HG03558 (cell line): Measurements from ENCODE around the gene PNCK.
"Not testable (repeated sequence)": the region's sequence is repeated elsewhere in the genome, so short reads cannot be mapped to it uniquely, and the experiment has no call there.

ENCODE experiments used
- ATAC-seq: cut with Tn5 transposase; IDR thresholded peaks from one replicate; pipeline ENCODE4 v1.9.1; 2021; ENCODE audit warnings: moderate number of reproducible peaks; ENCODE audit not compliant: unreplicated experiment; ENCODE audit errors: extremely low read depth

The PNCK gene

DNA sequence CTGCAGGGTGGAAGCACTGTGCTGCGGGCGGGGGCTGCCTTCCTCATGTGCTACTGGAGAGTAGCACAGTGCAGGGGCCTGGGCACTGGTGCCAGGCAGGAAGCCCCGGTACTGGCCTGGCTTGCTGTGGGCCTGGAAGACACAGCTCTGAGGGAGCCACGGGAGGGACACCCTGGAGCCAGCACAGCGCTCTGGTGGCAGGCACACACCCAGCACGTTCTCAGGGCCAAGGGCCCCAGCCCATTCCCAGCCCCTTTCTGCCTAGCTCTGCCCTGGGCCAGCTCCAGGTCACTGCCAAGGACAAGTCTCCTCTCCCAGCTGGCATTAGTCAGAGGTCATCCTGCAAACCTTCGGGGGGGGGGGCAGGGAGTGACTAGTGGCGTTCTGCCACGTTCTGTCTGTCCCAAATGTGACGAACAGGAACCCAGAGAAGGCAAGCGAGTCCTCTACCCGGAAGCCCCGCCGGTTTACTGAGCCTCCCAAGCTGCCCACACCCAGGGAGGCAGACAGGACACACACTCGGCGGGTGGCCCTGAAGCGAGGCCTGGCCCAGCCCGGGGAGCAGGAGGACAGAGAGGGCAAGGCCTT, 26.3 kb upstream of the PNCK start:
- ATAC-seq, result not testable (repeated sequence)

DNA sequence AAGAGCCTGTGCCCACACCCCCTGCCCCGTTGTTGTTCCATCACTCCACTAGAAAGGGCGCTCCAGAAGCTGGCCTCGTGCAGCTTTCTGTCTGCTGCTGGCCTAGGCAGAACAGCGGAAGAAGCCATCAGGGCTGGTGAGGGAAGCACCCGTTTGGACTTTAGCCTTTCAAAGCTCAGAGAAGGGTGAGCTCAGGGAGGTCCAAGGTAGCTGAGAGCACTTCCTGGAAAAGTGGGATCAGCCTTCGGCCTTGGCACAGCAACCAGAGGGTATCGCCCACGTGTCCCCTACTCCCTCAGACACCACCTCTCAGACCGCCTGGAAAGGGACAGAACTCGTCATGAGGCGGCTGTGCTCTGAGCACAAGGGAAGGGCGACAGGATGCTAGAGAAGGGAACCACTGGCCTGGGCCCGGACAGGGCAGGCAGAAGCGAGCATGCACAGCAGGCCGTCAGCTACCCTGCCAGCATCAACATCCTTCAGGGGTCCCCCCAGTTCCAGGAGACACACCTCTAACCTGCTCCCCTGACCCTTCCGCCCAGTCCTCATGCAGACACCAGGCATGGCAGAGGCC, 25.7 kb upstream of the PNCK start:
- not testable (repeated sequence) for ATAC-seq

DNA sequence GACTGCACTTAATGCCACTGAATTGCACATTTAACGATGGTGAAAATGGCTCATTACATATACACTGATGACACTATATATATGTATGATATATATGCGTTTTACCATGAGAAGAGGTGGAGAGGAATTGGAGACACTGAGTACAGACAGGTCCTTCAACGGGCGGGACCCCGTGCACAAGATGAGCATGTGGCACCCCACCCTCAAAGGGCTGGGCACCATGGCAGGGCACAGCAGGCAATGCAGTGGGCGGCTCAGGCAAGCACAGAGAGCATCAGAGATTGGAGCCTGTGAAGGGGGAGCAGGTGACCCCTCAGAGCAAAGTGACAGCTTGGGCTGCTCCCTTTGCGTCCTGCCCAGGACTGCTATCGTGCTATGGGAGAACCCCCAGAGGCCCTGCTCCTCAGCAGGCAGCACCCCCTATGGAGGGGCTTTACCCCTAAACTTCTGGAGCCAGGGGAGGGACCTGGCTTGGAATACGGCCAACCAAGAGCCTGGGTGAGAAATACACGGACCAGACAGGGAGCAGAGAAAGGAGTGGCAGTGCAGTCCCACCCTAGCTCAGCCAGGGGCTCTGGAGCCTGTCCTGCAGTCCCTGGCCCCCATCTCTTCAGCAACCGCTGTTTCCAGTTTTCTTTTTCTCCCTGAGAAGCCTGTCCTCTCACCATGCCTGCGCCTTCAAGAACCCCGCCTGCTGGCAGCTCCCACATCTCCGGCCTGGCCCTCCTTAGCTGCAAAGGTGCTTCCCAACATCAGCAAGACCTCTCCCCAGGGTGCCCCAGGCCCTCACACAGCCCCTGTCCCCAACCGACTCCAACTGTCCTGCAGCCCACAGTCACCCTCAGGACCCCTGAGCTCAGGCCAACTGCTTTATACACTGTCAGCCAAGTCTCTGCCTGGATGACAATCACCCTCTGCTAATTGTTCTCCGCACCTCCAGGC, 24.6 kb upstream of the PNCK start:
- no peak for ATAC-seq

DNA sequence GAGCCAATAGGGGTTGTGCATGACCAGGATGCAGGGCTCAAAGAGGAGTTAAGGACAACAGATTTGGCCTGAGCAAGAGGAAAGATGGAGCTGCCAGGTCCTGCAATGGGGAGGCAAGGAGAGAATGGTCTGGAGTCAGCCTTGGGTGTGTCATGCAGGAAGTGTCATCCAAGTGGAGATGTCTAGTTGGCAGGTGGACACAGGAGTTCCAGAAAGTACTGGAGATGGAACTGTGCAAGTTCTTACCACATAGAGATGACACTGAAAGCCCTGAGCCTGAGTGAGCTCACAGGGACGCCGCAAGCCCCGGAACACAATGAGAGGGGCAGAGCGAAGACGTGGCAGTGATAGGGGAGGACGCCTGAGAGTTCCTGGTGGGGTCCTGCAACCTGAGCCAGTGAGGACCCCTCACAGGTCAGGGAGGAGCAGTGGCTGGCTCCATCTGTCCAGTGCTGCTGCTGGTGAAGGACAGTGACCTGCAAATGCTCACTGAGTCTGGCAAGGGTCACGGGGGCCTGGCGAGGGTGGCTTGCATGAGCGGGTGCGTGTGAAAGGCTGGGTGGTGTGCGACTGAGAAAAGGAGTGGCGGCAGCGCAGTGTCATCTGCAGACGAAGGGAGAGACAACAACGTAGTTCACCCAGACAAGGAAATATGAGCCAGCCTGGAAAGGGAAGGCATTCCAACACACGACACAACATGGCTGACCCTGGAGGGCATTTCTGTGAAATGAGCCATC, 23.5 kb upstream of the PNCK start:
- ATAC-seq, result not testable (repeated sequence)

DNA sequence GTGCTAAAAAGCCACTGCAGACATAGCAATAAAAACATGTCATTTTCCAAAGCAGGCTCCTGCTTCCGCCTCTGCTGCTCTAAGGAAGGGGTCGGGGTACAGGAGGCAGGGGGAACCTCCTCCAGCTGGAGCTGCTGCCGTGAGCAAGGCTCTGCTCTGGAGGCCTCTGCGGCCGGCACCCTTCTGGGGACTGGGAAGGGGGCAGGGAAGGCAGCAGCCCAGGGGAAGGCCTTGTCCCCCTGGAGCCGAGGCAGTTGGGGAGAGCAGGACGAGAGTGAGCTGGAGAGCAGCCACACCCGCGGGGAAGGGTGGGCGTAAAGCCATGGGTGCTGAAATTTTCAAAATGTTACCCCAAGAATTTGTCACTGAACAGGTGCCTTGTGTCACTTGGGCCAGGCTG, 22.9 kb upstream of the PNCK start:
- not testable (repeated sequence) for ATAC-seq

DNA sequence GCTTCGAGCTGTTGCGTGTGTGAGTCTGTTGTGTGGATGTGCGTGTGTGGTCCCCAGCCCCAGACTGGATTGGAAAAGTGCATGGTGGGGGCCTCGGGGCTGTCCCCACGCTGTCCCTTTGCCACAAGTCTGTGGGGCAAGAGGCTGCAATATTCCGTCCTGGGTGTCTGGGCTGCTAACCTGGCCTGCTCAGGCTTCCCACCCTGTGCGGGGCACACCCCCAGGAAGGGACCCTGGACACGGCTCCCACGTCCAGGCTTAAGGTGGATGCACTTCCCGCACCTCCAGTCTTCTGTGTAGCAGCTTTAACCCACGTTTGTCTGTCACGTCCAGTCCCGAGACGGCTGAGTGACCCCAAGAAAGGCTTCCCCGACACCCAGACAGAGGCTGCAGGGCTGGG, 22.5 kb upstream of the PNCK start:
- ATAC-seq, result no peak

DNA sequence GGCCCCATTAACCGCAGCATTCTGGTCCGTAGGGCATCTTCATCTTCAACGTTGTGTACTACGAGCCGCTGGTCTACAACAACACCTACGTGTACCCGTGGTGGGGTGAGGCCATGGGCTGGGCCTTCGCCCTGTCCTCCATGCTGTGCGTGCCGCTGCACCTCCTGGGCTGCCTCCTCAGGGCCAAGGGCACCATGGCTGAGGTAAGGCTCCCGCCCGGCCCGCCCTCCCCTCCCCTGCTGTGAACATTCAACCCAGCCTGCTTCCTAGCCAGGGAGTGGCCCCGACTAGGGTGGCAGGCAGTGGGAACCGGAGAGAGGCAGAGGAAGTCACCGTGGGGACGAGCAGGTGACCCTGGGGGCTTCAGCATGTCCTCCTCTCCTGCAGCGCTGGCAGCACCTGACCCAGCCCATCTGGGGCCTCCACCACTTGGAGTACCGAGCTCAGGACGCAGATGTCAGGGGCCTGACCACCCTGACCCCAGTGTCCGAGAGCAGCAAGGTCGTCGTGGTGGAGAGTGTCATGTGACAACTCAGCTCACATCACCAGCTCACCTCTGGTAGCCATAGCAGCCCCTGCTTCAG, 21.2 kb upstream of the PNCK start:
- no peak for ATAC-seq

DNA sequence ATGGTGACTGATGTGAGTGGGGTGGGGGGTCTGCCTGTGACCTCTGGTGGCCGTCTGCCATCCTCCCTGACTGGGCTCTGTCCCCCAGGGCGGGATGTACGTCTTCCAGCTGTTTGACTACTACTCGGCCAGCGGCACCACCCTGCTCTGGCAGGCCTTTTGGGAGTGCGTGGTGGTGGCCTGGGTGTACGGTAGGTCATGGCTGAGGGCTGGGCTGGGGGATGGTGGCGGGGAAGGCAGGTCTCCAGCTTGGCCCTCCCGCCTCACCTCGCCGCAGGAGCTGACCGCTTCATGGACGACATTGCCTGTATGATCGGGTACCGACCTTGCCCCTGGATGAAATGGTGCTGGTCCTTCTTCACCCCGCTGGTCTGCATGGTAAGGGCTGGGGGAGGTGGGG, 20.6 kb upstream of the PNCK start:
- not testable (repeated sequence) for ATAC-seq

DNA sequence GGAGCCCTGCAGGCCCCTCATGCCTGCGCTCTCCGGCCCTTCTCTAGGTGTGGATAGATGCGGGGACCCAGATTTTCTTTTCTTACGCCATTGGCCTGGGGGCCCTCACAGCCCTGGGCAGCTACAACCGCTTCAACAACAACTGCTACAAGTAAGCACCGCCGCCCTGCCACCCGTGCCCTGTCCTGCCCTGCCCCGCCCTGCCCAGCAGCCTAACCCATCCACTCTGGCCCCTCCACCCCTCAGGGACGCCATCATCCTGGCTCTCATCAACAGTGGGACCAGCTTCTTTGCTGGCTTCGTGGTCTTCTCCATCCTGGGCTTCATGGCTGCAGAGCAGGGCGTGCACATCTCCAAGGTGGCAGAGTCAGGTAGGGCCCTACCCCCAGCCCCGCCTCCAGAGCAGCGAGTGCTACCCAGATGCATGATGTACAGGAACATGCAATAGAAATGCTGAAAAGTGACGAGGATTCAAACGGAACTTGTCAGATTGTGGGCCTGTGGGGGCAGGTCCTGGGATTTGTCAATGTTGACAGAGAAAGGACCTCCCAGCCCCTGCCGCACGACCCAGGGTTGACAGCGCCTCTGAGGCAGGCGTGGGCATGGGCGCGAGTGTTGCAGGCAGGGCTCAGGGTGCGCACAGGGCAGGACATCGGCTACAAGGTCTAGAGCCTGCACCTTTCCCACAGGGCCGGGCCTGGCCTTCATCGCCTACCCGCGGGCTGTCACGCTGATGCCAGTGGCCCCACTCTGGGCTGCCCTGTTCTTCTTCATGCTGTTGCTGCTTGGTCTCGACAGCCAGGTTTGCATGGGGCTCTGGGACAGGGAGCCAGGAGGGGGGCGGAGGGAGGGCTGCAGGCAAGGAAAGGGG, 19.8 kb upstream of the PNCK start:
- ATAC-seq, result no peak

DNA sequence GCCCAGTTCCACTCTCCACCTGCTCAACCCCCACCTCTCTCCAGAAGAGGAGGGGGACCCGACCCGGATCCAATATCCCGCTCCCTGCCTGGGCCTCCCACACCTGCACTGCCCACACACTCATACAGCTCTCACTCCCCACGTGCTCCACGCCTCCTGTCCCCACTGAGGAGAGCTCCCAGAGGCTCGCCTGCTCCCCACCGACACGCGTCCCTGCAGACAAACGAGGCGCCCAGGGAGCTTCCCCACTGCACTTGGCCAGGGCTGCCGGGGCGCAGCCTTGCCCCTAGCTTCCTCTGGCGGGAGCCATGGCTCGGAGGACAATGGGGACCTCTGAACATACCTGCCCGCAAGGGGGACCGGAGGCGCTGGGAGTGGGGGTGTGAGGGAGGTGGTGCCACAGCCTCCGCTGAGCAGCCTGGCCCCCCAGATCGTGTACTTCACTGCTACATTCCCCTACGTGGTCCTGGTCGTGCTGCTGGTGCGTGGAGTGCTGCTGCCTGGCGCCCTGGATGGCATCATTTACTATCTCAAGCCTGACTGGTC, 19.1 kb upstream of the PNCK start:
- no peak for ATAC-seq

DNA sequence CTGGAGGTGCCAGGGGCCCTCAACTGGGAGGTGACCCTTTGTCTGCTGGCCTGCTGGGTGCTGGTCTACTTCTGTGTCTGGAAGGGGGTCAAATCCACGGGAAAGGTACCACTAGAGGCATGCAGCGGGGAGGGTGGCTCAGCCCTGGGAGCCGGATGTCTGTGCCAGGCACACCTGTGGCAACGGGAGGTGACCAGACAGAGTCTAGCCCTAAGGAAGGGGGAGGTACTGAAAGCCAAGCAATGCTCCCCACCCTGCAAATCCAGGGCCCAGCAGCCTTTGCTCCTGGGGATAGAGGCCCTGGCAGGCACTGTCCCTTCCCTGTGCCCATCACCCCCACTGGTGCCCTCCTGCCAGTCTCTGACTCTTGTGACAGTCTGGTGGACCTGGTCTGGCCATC, 18.4 kb upstream of the PNCK start:
- ATAC-seq, result no peak

DNA sequence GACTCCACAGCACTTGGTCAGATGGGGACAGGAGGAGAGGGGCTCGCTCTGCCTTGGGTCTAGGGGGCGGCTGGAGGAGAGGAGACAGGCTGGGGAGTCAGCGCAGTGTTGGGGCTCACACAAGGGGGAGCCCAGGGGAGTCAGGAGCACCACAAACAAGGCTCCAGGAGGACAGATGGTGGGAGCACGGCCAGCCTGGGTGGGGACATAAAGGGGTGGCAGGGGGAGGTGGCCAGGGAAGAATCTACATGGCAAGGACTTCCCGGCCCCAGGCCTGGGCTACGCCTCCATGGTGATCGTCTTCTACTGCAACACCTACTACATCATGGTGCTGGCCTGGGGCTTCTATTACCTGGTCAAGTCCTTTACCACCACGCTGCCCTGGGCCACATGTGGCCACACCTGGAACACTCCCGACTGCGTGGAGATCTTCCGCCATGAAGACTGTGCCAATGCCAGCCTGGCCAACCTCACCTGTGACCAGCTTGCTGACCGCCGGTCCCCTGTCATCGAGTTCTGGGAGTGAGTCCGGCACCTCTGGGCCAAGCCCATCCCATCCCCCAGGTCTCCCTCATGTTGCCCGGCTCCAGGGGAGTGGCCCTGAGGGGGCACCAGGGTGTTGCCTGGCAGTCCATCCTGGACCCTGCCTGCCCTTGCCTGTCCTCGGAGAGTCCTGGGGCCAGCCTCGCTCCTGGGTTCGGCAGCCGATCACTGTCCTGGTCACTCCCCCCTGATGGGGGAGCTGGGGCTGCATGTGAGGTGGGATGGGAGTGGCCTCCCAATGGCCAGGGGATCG, 17.6 kb upstream of the PNCK start:
- not testable (repeated sequence) for ATAC-seq

DNA sequence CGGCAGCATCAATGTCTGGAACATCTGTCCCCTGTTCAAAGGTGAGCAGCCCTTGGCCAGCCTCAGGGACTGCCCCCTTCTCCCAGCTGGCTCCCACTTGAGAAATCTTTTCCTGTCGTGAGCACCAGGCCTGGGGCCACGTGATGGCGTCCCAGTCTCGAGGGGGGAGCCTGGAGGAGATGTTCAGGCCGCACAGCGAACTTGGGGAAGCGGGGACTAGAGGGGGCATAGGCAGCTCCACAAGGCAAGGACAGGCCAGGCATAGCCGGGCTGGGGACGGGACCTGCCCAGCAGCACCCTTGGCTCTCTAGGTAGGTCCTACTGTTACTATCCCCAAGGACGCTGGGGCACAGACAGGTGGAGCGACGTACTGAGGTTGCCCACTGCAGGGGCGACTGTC, 16.9 kb upstream of the PNCK start:
- ATAC-seq, result no peak

DNA sequence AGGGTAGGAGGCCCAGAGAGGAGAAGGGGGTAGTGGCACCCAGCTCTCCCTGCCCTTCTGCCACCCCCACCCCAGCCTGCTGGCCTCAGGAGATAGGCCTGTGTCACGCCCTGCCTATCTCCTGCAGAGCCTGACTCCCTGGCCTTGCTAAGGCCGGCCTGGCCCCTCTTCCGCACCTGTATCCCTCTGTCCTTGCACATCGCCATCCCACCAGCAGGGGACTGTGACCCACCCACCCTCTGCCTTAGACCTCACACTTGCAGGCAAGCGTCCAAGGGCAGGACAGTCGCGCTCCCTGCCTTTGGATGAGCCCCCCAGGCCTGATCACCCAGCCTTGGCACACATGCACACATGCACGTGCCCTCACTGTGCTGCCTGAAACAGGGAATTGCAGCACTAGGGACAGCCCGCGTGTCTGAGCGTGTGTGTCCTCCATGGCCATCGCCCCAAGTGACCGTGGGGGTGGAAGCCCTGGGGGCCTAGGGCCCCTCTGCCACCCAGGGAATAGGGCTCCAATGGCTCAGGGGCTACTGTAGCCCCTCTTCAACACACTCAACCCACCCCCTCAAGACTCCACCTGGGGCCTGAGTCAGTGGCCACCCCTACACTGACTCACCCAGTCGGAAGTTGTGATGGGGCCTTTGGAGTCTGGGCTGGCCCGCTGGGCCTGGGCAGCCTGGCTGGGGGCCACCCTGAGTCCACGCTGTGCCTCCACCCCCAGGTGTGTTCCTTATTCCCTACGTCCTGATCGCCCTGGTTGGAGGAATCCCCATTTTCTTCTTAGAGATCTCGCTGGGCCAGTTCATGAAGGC, 16.2 kb upstream of the PNCK start:
- ATAC-seq, result no peak

DNA sequence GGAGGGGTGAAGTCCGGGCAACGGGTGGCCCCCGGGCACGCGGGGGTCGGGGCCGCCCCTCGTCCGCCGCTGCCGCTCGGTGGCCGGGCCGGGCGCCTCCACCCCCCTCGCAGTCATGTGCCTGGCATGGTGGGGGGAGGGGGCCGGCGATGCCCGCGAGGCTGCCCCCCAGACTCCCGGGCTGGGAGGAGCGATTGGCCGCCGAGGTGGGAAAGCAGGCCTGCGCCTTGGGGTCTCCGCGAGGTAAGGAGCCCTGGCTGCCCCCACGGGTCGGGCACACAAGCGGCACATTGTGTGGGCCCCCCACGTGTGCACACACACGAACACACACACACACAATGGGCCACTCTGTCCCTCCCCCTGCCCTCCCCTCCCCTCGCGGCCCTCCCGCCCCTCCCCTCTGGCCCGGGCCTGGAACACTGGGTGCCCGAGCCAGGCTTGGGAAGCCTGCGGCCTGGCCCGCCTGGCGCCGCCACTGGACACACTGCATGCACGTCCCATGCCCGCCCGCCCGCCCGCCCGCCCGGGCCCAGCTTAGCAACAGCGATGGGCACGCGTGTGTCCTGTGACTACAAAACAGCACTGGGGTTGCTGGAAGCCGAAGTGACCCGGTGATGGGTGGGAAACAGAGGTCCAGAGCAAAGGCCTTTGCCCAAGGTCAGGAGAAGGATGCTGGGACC, 15.4 kb upstream of the PNCK start:
- no peak for ATAC-seq

DNA sequence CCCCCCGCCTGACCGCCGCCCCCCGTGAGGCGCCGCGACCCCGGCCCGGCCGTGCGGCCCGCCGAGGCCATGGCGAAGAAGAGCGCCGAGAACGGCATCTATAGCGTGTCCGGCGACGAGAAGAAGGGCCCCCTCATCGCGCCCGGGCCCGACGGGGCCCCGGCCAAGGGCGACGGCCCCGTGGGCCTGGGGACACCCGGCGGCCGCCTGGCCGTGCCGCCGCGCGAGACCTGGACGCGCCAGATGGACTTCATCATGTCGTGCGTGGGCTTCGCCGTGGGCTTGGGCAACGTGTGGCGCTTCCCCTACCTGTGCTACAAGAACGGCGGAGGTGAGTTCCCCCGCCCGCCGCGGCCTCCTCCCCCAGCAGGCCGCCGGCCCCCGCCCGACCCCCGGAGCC, 14.9 kb upstream of the PNCK start:
- ATAC-seq, result no peak

DNA sequence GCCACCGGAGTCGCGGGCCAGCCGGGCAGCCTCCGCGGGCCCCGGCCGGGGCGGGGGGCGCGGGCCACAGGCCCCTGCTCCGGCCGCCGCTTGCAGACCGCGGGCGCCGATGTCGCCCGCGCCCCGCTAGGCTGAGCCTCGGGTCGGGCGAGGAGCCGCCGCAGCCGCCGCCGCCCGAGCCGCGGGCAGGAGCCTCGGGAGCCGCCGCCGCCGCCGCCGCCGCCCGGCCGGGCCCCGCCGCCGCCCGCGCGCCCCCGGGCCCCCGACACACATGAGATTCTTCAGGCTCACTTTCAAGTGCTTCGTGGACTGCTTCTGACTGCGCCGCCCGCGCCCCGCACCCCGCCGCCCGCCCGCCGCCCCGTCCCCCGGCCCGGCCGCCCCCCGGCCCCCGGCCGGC, 14.5 kb upstream of the PNCK start:
- no peak for ATAC-seq
